B cell (primary cell): ENCODE measurements around the gene COL8A2. TPM values are rescaled to one million over a fixed set of nuclear protein-coding genes. Genes with fewer than 3 reads are reported as not detected.

Experiments
- ATAC-seq: fragments of 200-7000 bp; cut with Tn5 transposase; one replicate; pipeline ENCODE4 v1.10.0; 2021; ENCODE audit warnings: low read depth, mild to moderate bottlenecking, moderate number of reproducible peaks, moderate library complexity
- CTCF ChIA-PET: fragments of 350-600 bp; sonication (Branson Sonifier 250); formaldehyde crosslinking; loops from one replicate; lab custom pipeline; 2021; ENCODE audit warnings: antibody characterized with exemption, inconsistent platforms; lab: Charles Lee
- POLR2A ChIA-PET: fragments of 350-600 bp; sonication (Branson Sonifier 250); formaldehyde crosslinking; loops from one replicate; lab custom pipeline; 2021; ENCODE audit warnings: antibody characterized with exemption; lab: Charles Lee
- DNase-seq: peaks from one replicate; pipeline ENCODE4 v3.0.0; 2013
- H2AFZ ChIP-seq: 2 replicates; pipeline ENCODE4 v1.6.1; 2012; ENCODE audit warnings: mild to moderate bottlenecking, low read depth, low read length; ENCODE audit not compliant: insufficient read depth, poor library complexity, severe bottlenecking
- H3K27ac ChIP-seq, 2 donors: 1 replicate in 1 of 2; 2 replicates in 1 of 2; pipeline ENCODE4 v1.5.1; 2012 to 2013; ENCODE audit warnings: low read length in 2 of 2, mild to moderate bottlenecking in 2 of 2, moderate library complexity in 1 of 2
- H3K27me3 ChIP-seq, 4 experiments: fragments of 200-600 bp in 1 of 4; sonication (generic) in 1 of 4; replicated peaks in 1 of 4; 1 replicate in 2 of 4; 2 replicates in 2 of 4; pipeline versions ENCODE4 v1.6.1 to v1.7.0; 2013 to 2016; ENCODE audit warnings: low read length in 3 of 4, mild to moderate bottlenecking in 2 of 4, mixed read lengths in 1 of 4, moderate library complexity in 1 of 4; ENCODE audit not compliant: insufficient read depth in 4 of 4, control insufficient read depth in 3 of 4; ENCODE audit errors: control extremely low read depth in 1 of 4
- H3K36me3 ChIP-seq, 2 experiments: replicated peaks in 1 of 2; 1 replicate in 1 of 2; 2 replicates in 1 of 2; pipeline versions ENCODE4 v1.6.1 to v1.7.1; 2013; ENCODE audit warnings: low read length in 1 of 2; ENCODE audit not compliant: insufficient read depth in 2 of 2, control insufficient read depth in 1 of 2; ENCODE audit errors: control extremely low read depth in 1 of 2, extremely low read depth in 1 of 2
- H3K4me1 ChIP-seq, 2 donors: fragments of 200-600 bp in 1 of 2; sonication (generic) in 1 of 2; 1 replicate in 1 of 2; 2 replicates in 1 of 2; pipeline versions ENCODE4 v1.5.1 to v1.6.1; 2013 to 2017; ENCODE audit warnings: low read length in 2 of 2; ENCODE audit not compliant: control insufficient read depth in 2 of 2, insufficient read depth in 2 of 2
- H3K4me2 ChIP-seq: replicated peaks from 2 replicates; pipeline ENCODE3; 2012; ENCODE audit warnings: mild to moderate bottlenecking, low read depth, low read length; ENCODE audit not compliant: poor library complexity, severe bottlenecking
- H3K4me3 ChIP-seq, 5 experiments: fragments of 200-600 bp in 1 of 5; sonication (generic) in 1 of 5; 1 replicate in 3 of 5; 2 replicates in 2 of 5; pipeline versions ENCODE4 v1.5.1 to v1.7.0; 2011 to 2016; ENCODE audit warnings: low read length in 4 of 5, mild to moderate bottlenecking in 4 of 5, low read depth in 2 of 5, control low read depth in 1 of 5, moderate library complexity in 1 of 5; ENCODE audit not compliant: insufficient read depth in 1 of 5; ENCODE audit errors: control extremely low read depth in 1 of 5, extremely low read depth in 1 of 5
- H3K79me2 ChIP-seq: fragments of 200-600 bp; sonication (generic); one replicate; pipeline ENCODE4 v1.6.0; 2016; ENCODE audit warnings: low read length; ENCODE audit not compliant: control insufficient read depth, insufficient read depth
- H3K9ac ChIP-seq: fragments of 200-600 bp; sonication (generic); 2 replicates; pipeline ENCODE4 v1.6.1; 2017; ENCODE audit warnings: mild to moderate bottlenecking, low read length, moderate library complexity
- H3K9me3 ChIP-seq, 3 donors: one replicate each; pipeline versions ENCODE4 v1.6.1 to v1.7.1; 2013; ENCODE audit warnings: low read length in 2 of 3; ENCODE audit not compliant: control insufficient read depth in 2 of 3, insufficient read depth in 1 of 3; ENCODE audit errors: control extremely low read depth in 1 of 3
- H4K20me1 ChIP-seq: 2 replicates; pipeline ENCODE4 v1.6.0; 2012; ENCODE audit warnings: mild to moderate bottlenecking, low read length; ENCODE audit not compliant: insufficient read depth, control insufficient read depth, poor library complexity, severe bottlenecking
- H3K27ac Mint-ChIP-seq: one replicate; pipeline ENCODE4 v1.8.0; 2021; ENCODE audit warnings: mixed read lengths
- H3K27me3 Mint-ChIP-seq: one replicate; pipeline ENCODE4 v1.8.0; 2021; ENCODE audit warnings: mixed read lengths
- H3K4me1 Mint-ChIP-seq: one replicate; pipeline ENCODE4 v1.8.0; 2021; ENCODE audit warnings: mixed read lengths
- H3K4me3 Mint-ChIP-seq: one replicate; pipeline ENCODE4 v1.8.0; 2021; ENCODE audit warnings: mixed read lengths
- H3K9me3 Mint-ChIP-seq: one replicate; pipeline ENCODE4 v1.8.0; 2022; ENCODE audit warnings: mixed read lengths; ENCODE audit not compliant: insufficient read depth
- CTCF ChIP-seq: fragments of 200-600 bp; IDR thresholded peaks from one replicate; pipeline ENCODE4 v1.8.0; 2022; ENCODE audit warnings: antibody characterized with exemption, mild to moderate bottlenecking
- EZH2 ChIP-seq: IDR thresholded peaks from 2 replicates; pipeline ENCODE4 v1.6.1; 2012; ENCODE audit warnings: borderline replicate concordance, low read depth, mild to moderate bottlenecking, moderate library complexity, low read length; ENCODE audit not compliant: insufficient read depth, poor library complexity, severe bottlenecking
- WGBS: methylation state at CpG from one replicate; pipeline ENCODE4 v1.1.5; 2013; ENCODE audit warnings: missing lambda C conversion rate; ENCODE audit not compliant: insufficient coverage; 5-methylcytosine and 5-hydroxymethylcytosine counted together
- intact Hi-C: fragments of 100-400 bp; cut with micrococcal nuclease; formaldehyde crosslinking; loops from one replicate; pipeline ENCODE4 v1.10.0; 2022
- polyA plus RNA-seq: library from polyadenylated mRNA; depleted of rRNA; stranded (reverse); fragments of >200 nt; gene quantifications from 2 replicates; pipeline ENCODE4 v1.2.3, GENCODE V29; 2012
- total RNA-seq, 2 donors: library from RNA; stranded (reverse); fragments of 120-200 nt in 1 of 2; gene quantifications; 1 replicate in 1 of 2; 2 replicates in 1 of 2; pipeline versions ENCODE4 v1.2.3 to v1.2.4, GENCODE V29; 2013 to 2022

Gene COL8A2
- total and polyA plus RNA-seq, 2 donors (not counting 1 experiment from before 2014, with no cell fraction given): 0.17 TPM; not detected in 1

GRCh38 chr1:36107394-36107793, 17.6 kb downstream of the COL8A2 start:
- H3K36me3 ChIP-seq: no peaks in the 10 kb centered on the region
- DNase-seq (no peak), ATAC-seq (no peak)
- POLR2A ChIA-PET: interaction anchor here (0.6 kb wide), 1 partner anchor 10 kb away, joined by 3 read pairs; no protein-coding TSS in a partner anchor
- H3K27me3 Mint-ChIP-seq: no peaks in the 10 kb centered on the region
- H3K4me1 ChIP-seq: no peaks in the 10 kb centered on the region
- no peak overlapping the region for H2AFZ ChIP-seq
- H3K27ac Mint-ChIP-seq: no peak overlapping the region
- no peaks in the 10 kb centered on the region for H3K27me3 ChIP-seq
- H3K9ac ChIP-seq: no peak overlapping the region
- H4K20me1 ChIP-seq: no peaks in the 10 kb centered on the region
- no peaks in the 10 kb centered on the region for H3K79me2 ChIP-seq
- peaks cover 2% of the 10 kb centered on the region for H3K4me1 Mint-ChIP-seq
- no peak overlapping the region for H3K4me3 ChIP-seq
- no peak overlapping the region for H3K4me2 ChIP-seq
- WGBS: 96% methylated on average over 8 of the region's 9 CpGs
- TF ChIP-seq EZH2 (no peak), CTCF (no peak)
- no peak overlapping the region for H3K27ac ChIP-seq
- CTCF ChIA-PET: no interaction called here
- no peak overlapping the region for H3K4me3 Mint-ChIP-seq
- no peaks in the 10 kb centered on the region for H3K9me3 Mint-ChIP-seq
- no peaks in the 10 kb centered on the region for H3K9me3 ChIP-seq
- intact Hi-C loops: no loop called here

GRCh38 chr1:36106269-36106668, 18.8 kb downstream of the COL8A2 start:
- no peaks in the 10 kb centered on the region for H3K27me3 Mint-ChIP-seq
- Histone ChIP-seq H3K27ac (no peak overlapping the region), H3K4me1 (no peaks in the 10 kb centered on the region), H3K9me3 (no peaks in the 10 kb centered on the region), H3K4me3 (no peak overlapping the region), H2AFZ (no peak overlapping the region), H3K4me2 (no peak overlapping the region), H3K36me3 (no peaks in the 10 kb centered on the region), H3K79me2 (no peaks in the 10 kb centered on the region), H3K27me3 (no peaks in the 10 kb centered on the region), H3K9ac (no peak overlapping the region), H4K20me1 (no peaks in the 10 kb centered on the region)
- ChIA-PET CTCF (interaction anchor here (0.6 to 1.0 kb wide), 2 partner anchors 29 to 218 kb away, joined by 3 read pairs; no protein-coding TSS in a partner anchor), POLR2A (no interaction called here)
- intact Hi-C loops: no loop called here
- peaks cover 2% of the 10 kb centered on the region for H3K4me1 Mint-ChIP-seq
- no peak for DNase-seq
- H3K4me3 Mint-ChIP-seq: no peak overlapping the region
- no peak for ATAC-seq
- WGBS: 61% methylated on average over 5 of the region's 5 CpGs
- no peak for TF ChIP-seq EZH2
- TF ChIP-seq CTCF: no peak
- no peak overlapping the region for H3K27ac Mint-ChIP-seq
- H3K9me3 Mint-ChIP-seq: no peaks in the 10 kb centered on the region
